ENCODE data around the gene MINDY1. TPM values are rescaled to one million over a fixed set of nuclear protein-coding genes. Genes with fewer than 3 reads are reported as not detected.
A peak's percentile ranks its signal among the peaks of the same experiment; 100 is the strongest.

Gene MINDY1
- total and polyA plus RNA-seq, 10 donors: 3.3 to 51.1 (median 28.6) TPM

DNA sequence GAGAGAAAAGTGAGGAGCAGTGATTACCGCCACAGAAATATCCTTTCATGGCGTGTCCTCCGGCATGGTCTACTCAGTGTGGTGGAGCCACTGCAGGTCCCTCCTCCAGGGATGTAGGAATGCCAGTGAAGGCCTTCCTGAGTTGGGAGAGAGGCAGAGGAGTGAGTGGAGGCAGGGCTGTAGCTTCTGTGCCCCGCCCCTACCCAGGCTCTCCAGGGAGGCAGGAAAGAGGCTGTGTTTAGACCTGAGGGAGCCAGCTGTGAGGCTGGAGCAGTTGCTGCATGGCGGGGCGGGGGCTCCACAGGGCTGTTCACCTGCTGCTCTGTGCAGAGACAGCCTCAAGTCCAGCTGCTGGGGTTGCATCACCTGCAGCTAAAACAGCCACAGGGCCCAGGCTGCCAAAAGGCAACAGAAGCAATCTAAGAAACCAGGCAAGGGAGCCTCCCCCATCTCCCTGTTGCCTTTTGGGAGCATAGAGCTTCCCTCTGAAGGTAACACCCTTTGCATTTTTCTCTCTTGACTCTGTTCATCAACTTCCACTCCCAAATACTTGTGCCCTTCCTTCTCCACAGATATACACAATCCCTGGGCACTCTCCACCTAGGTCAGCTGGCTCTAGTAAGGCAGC is 25.4 kb downstream of the MINDY1 start:
- Histone ChIP-seq H3K9me3 (no peaks in the 10 kb centered on the region), H3K27ac (no peak overlapping the region), H3K27me3 (replicated peaks in 1 of 7) (no peaks in the 10 kb centered on the region), H3K4me3 (no peak overlapping the region), H3K4me1 (peaks cover 22 to 37% (median 36%) of the 10 kb centered on the region in 6 donors), H3K36me3 (no peaks in the 10 kb centered on the region)
- intact Hi-C loops (cut with DNase I; ENCODE audit: low total_unique reads): no loop called here
- WGBS, 5 donors: 82 to 90% (median 85%) methylated on average over 6 of the region's 6 CpGs
- DNase-seq: no peak
- TF ChIP-seq POLR2AphosphoS5 (IDR thresholded peaks at IDR 0.05) (no peak), POLR2A (IDR thresholded peaks at IDR 0.05) (no peak)
- TF ChIP-seq, protein P1, sequence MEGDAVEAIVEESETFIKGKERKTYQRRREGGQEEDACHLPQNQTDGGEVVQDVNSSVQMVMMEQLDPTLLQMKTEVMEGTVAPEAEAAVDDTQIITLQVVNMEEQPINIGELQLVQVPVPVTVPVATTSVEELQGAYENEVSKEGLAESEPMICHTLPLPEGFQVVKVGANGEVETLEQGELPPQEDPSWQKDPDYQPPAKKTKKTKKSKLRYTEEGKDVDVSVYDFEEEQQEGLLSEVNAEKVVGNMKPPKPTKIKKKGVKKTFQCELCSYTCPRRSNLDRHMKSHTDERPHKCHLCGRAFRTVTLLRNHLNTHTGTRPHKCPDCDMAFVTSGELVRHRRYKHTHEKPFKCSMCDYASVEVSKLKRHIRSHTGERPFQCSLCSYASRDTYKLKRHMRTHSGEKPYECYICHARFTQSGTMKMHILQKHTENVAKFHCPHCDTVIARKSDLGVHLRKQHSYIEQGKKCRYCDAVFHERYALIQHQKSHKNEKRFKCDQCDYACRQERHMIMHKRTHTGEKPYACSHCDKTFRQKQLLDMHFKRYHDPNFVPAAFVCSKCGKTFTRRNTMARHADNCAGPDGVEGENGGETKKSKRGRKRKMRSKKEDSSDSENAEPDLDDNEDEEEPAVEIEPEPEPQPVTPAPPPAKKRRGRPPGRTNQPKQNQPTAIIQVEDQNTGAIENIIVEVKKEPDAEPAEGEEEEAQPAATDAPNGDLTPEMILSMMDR (IDR thresholded peaks at IDR 0.05 in 8 of 11, conservative IDR thresholded peaks at IDR 0.05 in 3 of 11): no peak

DNA sequence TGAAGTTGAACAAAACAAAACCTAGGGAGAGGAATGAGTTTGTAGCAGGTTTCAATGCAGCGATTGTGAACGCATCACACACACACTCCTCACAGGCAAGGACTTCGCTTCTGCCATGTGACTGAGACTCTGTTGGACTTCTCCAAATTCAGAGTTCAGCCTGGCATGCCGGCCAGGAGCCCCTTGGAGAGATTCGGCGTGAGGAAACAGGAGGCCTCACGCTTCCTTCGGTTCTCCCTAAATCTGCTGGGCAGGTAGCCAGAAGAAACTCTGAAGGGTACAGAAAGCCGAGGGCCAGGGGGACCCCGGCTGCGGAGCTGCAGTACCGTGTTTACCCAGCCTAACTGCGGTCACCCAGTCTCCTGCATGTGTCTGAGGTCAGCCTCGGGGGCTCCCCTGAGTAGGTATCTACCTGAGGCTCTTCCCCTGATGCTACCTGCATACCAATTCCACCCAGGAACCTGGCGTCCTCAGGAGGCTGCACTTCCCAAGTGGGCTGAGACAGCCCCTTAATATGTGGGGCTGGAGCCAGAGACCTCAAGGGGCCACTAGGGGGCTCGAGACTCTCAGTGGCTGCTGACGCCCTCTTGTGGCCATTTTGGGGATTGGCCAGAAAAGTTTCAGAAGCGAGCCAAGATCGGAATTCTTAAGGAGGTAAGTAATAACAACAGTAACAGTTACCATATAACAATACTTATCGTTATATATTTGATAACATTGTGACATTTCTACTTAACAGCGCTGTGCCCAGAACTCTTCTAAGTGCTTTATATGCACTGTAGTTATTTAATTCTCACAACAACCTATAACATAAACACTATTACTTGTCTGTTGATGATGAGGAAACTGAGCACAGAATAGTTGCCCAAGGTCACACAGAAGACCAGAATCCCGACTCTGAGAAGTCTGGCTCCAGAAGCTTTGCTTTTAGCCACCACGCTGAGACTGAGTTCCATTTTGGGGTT is 27.3 kb downstream of the MINDY1 start:
- H3K27ac ChIP-seq: peak overlapping the region in 7 of 8 donors; percentile 15 to 97 (median 68)
- H3K9me3 ChIP-seq: no peaks in the 10 kb centered on the region
- peak; percentile 92 for DNase-seq
- no peaks in the 10 kb centered on the region for H3K27me3 ChIP-seq (replicated peaks in 1 of 7)
- intact Hi-C loops (cut with DNase I; ENCODE audit: low total_unique reads): loop anchor here (10.0 kb wide), 1 partner anchor 55 kb away; the partner anchor contains the start of gene SETDB1
- WGBS, 5 donors: 12 to 16% (median 13%) methylated on average over 17 to 23 of the region's 23 CpGs
- no peaks in the 10 kb centered on the region for H3K36me3 ChIP-seq
- TF ChIP-seq POLR2A (IDR thresholded peaks at IDR 0.05): no peak
- TF ChIP-seq, protein P1 (IDR thresholded peaks at IDR 0.05 in 8 of 11, conservative IDR thresholded peaks at IDR 0.05 in 3 of 11): peak; percentile 95 to 100 (median 99)
- TF ChIP-seq POLR2AphosphoS5 (IDR thresholded peaks at IDR 0.05): peak; percentile 38 to 76 (median 62)
- peak overlapping the region; percentile 0 to 62 (median 28) for H3K4me3 ChIP-seq
- H3K4me1 ChIP-seq: peaks cover 27 to 51% (median 49%) of the 10 kb centered on the region in 6 donors

DNA sequence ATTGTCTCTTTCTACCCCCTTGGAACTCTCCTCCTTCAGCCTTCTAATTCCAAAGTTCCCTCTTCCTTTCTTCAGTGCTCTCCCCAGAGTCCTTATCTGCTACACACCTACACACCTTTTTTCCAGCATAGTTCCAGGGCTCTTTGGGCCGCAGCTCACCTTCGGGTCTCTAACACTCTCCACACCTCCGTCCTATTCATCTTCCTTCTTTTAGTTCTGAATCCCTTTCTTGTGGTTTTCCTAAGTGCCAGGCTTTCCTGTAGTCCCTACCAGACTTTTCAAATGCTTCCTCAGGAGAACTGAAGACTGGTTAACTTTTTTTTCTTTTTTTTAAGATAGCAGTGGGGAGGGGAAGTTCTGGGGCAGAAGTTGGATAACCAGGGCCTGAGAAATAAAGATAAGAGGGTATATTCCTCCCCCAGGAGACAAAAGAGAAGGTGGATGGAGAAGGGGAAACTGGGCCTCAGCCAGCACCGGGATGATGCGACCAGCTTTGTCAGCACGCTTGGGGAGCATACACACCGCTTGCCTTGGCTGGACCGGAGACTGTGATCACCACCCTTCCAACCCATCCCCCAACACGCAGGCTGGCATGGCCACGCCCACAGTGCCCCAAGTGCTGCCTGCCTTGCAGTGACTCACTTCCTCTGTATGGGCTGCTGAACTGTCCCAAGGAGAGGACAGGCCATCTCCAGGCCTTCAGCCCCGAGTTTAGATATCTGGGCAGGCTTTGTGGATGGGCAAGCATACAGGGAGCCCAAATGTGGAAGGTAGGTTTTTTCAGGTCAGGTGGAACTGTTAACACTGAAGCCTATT is 29.6 kb downstream of the MINDY1 start:
- peak overlapping the region in 1 of 8 donors; percentile 51 for H3K4me3 ChIP-seq

More for the DNA sequence above, 29.6 kb downstream of the MINDY1 start:
- H3K36me3 ChIP-seq: no peaks in the 10 kb centered on the region
- no peaks in the 10 kb centered on the region for H3K9me3 ChIP-seq
- intact Hi-C loops (cut with DNase I; ENCODE audit: low total_unique reads): loop anchor here (10.0 kb wide), 1 partner anchor 52 kb away; the partner anchor contains the start of gene SETDB1
- peak; percentile 97 for DNase-seq
- H3K27ac ChIP-seq: peak overlapping the region; percentile 62 to 97 (median 82)
- WGBS, 5 donors: 14 to 32% (median 20%) methylated on average over 9 to 11 of the region's 11 CpGs
- no peak for TF ChIP-seq POLR2A (IDR thresholded peaks at IDR 0.05)
- peak; percentile 82 to 90 (median 88) for TF ChIP-seq POLR2AphosphoS5 (IDR thresholded peaks at IDR 0.05)
- TF ChIP-seq, protein P1 (IDR thresholded peaks at IDR 0.05 in 8 of 11, conservative IDR thresholded peaks at IDR 0.05 in 3 of 11): peak in 1 of 11 experiments; percentile 14
- peaks cover 43 to 71% (median 66%) of the 10 kb centered on the region in 6 donors for H3K4me1 ChIP-seq
- H3K27me3 ChIP-seq (replicated peaks in 1 of 7): no peaks in the 10 kb centered on the region
